ENCODE data around the gene CTAG2. TPM values are rescaled to one million over a fixed set of nuclear protein-coding genes. Genes with fewer than 3 reads are reported as not detected.

CTAG2 gene
- total RNA-seq, 1 donor = not detected

DNA sequence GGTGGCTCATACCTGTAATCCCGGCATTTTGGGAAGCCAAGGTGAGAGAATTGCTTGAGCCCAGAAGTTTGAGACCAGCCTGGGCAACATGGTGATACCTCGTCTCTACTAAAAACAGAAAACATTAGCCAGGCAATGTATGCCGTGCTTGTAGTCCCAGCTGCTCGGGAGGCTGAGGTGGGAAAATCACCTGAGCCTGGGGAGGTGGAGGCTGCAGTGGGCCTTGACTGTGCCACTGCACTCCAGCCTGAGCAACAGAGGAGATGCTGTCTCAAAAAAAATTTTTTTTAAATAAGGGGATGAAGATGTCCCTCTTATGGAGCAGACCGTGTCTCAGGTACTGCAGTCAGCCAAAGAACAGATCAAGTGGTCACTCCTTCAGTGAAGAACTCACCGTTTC lies 47.8 kb downstream of the CTAG2 start:
- TF ChIP-seq, protein P1, sequence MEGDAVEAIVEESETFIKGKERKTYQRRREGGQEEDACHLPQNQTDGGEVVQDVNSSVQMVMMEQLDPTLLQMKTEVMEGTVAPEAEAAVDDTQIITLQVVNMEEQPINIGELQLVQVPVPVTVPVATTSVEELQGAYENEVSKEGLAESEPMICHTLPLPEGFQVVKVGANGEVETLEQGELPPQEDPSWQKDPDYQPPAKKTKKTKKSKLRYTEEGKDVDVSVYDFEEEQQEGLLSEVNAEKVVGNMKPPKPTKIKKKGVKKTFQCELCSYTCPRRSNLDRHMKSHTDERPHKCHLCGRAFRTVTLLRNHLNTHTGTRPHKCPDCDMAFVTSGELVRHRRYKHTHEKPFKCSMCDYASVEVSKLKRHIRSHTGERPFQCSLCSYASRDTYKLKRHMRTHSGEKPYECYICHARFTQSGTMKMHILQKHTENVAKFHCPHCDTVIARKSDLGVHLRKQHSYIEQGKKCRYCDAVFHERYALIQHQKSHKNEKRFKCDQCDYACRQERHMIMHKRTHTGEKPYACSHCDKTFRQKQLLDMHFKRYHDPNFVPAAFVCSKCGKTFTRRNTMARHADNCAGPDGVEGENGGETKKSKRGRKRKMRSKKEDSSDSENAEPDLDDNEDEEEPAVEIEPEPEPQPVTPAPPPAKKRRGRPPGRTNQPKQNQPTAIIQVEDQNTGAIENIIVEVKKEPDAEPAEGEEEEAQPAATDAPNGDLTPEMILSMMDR (IDR thresholded peaks at IDR 0.05; ENCODE audit: insufficient read depth, low read depth, low read length) = no peak
- no peak for DNase-seq (ENCODE audit: low read depth)
- H3K4me3 ChIP-seq (ENCODE audit: low read depth, low read length) = no peak overlapping the region

DNA sequence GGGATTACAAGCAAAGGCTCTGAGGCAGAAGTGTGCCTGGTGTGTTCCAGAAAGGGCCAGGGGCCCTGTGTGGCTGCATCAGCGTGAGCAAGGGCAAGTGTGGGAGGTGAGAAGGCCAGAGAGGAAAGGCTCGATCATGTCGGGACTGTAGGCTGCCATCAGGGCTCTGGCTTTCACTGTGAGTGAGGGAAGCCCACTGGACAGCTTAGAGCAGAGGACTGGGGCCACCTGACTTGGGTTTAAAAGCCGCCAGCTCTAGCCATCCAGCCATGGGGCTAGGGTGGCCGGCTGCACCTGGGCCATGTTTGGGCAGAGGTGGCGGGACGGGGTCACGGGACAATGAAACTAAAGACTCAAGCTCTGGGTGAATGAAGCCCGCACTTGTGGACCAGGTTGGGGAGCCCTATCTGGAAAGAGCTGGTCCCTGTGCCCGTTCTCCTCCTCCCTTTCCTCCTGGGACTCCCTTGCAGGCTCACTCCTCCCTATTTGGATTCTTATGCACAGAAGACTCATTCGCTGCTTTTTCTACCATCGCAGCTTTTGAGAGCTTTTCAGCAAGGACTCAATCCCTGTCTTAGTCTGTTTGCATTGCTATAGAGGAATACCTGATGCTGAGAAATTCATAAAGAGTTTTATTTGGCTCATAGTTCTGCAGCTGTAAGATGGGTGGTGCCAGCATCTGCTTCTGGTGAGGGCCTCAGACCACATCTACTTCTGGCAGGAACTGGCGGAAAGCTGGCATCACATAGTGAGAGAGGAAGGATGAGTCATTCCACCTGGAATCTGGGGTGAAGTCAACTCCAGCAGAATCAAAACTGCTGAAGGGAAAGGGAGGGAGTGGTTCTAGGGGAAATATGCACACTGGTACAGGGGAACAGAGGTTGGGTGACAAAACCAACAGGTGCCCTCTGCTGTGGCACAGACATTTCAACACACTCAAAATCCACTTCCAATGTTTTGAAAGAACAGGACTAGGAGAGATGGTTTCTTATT lies 49.6 kb downstream of the CTAG2 start:
- H3K4me3 ChIP-seq (ENCODE audit: low read depth, low read length) = no peak overlapping the region
- peak; percentile 39 for DNase-seq (ENCODE audit: low read depth)
- TF ChIP-seq, protein P1 (IDR thresholded peaks at IDR 0.05; ENCODE audit: insufficient read depth, low read depth, low read length) = no peak

DNA sequence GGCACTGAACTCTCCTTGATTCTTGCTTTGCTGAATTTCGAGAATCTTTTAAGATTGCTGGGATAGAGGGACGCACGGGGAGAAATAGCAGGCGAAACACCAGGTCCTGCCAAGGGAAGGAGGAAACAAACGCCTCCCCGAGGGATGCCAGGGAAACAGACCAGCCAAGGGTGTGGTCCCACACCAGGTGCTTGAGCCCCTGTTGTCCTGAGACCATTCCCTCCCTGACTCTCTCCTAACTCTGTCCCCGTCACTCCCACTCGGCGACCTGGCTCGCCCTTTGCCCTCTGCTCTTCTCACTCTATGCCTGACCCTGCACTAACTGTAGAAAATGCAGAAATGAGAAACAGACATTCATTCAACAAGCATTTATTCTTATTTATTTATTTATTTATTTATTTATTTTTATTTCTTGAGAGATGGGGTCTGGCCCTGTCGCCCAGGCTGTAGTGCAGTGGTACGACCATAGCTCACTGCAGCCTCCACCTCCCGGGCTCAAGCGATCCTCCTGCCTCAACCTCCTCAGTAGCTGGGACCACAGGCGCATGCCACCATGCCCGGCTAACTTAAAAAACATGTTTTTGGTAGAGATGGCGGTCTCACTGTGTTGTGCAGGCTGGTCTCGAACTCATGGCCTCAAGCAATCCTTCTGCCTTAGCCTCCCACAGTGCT lies 50.5 kb downstream of the CTAG2 start:
- TF ChIP-seq, protein P1 (IDR thresholded peaks at IDR 0.05; ENCODE audit: insufficient read depth, low read depth, low read length) = no peak
- no peak overlapping the region for H3K4me3 ChIP-seq (ENCODE audit: low read depth, low read length)
- DNase-seq (ENCODE audit: low read depth) = no peak

DNA sequence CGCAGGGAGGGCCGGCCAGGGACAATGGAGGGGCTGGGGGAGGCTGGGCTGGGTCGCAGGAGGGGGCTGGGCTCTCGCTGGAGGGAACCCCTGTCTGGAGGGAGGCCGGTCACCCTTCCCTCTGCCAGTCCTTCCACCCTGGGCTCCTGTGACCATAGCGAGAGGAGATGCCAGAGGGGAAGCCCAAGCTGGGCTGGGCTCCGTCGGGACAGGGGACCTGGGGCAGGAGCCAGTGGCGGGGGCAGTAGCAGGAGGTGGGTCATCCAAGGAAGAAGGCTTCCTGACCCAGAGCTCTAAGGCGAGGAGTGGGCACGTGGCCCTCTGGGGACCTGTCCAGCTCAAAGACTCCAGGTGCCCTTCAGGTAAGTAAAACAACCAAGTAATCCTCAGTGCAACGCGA lies 51.2 kb downstream of the CTAG2 start:
- H3K4me3 ChIP-seq (ENCODE audit: low read depth, low read length) = no peak overlapping the region
- no peak for DNase-seq (ENCODE audit: low read depth)
- TF ChIP-seq, protein P1 (IDR thresholded peaks at IDR 0.05; ENCODE audit: insufficient read depth, low read depth, low read length) = no peak

Small RNAs within 50 kb of the gene (small RNA-seq; reads per million reads assigned to genes)
- gene AC244090.1 (not detected), gene AC244107.2 (not detected)

Other genes starting within 250 kb of the CTAG2 start
- 45.4 and 53.5 TPM in 2 replicates for gene DNASE1L1, start 244.3 kb downstream of the CTAG2 start, total RNA-seq
- 15.5 and 17.4 TPM in 2 replicates for gene TAFAZZIN, start 242.0 kb downstream of the CTAG2 start, total RNA-seq
- 72.5 and 91.8 TPM in 2 replicates for gene ATP6AP1, start 224.9 kb downstream of the CTAG2 start, total RNA-seq
- 81.8 and 106 TPM in 2 replicates for gene GDI1, start 216.4 kb downstream of the CTAG2 start, total RNA-seq
- gene FAM50A, start 209.4 kb downstream of the CTAG2 start, total RNA-seq = 44.9 and 54.4 TPM in 2 replicates
- gene PLXNA3, start 195.3 kb downstream of the CTAG2 start, total RNA-seq = 16.8 and 26.8 TPM in 2 replicates
- 12.6 and 15.5 TPM in 2 replicates for gene LAGE3, start 174.3 kb downstream of the CTAG2 start, total RNA-seq
- 31.9 and 32.0 TPM in 2 replicates for gene UBL4A, start 167.0 kb downstream of the CTAG2 start, total RNA-seq
- 27.7 and 31.5 TPM in 2 replicates for gene SLC10A3, start 162.9 kb downstream of the CTAG2 start, total RNA-seq
- 23.5 and 24.6 TPM in 2 replicates for gene FAM3A, start 137.3 kb downstream of the CTAG2 start, total RNA-seq
- 95.7 and 128 TPM in 2 replicates for gene G6PD, start 106.7 kb downstream of the CTAG2 start, total RNA-seq
- gene IKBKG, start 106.0 kb downstream of the CTAG2 start, total RNA-seq = 13.0 and 19.3 TPM in 2 replicates
- gene CTAG1A, start 68.4 kb downstream of the CTAG2 start, total RNA-seq = not detected in 2 replicates
- not detected in 2 replicates for gene CTAG1B, start 34.3 kb downstream of the CTAG2 start, total RNA-seq
- gene GAB3, start 97.5 kb upstream of the CTAG2 start, total RNA-seq = 0.43 and 0.64 TPM in 2 replicates
- 34.8 and 38.9 TPM in 2 replicates for gene DKC1, start 109.3 kb upstream of the CTAG2 start, total RNA-seq
- 11.7 and 17.1 TPM in 2 replicates for gene MPP1, start 151.9 kb upstream of the CTAG2 start, total RNA-seq
- not detected in 2 replicates for gene SMIM9, start 181.1 kb upstream of the CTAG2 start, total RNA-seq
- 2.2 and 4.5 TPM in 2 replicates for gene F8A1, start 232.8 kb upstream of the CTAG2 start, total RNA-seq

Measured in fibroblast of villous mesenchyme (primary cell).